ENCODE measurements around the gene CCDC88B.

Gene CCDC88B

DNA sequence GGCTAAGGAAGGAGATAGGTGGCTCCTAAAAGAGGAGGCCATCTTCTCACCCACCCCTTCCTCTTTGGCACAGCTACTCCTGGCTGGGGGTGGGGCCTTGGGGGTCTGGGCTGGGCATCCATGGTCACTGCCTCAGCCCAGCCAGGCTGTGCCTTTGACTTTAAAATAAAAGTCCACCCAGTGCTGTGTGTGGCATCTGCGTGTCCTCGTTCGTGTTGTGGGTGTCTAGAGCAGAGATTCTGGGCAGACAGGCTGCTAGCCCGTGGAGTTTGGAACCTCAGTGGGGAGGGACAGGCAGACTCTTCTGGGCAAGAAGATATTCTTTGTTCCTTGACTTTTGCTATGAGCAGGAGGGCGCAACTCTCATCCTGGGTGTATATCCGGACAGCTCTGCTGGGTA, 32.0 kb downstream of the CCDC88B start:
- no peak overlapping the region for H3K27ac Mint-ChIP-seq
- peaks cover 34% of the 10 kb centered on the region for H3K36me3 Mint-ChIP-seq (ENCODE audit: insufficient read depth)
- ATAC-seq (replicated peaks) (no peak), DNase-seq (no peak)
- no peak overlapping the region for H3K4me3 Mint-ChIP-seq
- no peaks in the 10 kb centered on the region for H3K27me3 Mint-ChIP-seq
- H3K9me3 Mint-ChIP-seq: no peaks in the 10 kb centered on the region
- peaks cover 0 to 3% of the 10 kb centered on the region in 2 donors for H3K4me1 Mint-ChIP-seq (ENCODE audit: low read depth in 2 of 2)

DNA sequence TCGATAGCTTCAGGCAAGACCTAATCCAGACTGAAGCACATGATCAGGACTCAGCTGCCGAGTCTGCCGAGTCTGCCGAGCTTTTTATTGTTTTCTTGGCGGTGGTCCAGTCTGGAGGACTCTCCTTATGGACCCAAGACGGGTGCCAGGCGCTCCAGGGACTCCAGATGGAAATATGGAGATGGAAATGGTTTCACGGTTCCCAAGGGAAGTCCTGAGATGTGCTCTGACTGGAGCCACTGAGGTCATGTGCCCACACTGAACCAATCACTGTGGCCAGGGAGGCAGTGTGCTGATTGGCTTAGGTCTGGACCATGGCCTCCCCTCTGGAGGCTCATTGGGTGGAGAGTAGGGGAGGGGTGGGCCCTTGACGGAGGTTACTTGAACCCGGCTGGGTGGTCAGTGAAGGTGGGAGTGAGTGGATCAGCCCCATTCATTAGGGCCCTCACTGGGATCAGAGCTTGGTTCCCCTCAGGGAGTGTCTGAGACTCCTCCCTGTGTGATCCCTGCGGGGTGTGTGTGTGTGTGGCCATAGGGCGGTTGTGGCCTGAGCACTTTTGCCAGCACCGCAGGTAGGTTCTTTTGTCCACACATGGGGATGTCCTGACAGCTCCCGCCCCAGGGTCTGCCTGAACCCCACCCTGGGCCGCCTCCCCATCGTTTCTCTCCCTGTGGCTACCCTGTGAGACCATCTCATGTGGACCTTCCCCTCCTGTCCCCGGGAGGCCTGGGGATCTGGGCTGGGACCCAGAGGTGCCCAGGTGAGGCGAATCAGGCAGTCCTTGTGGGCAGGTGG, 33.0 kb downstream of the CCDC88B start:
- H3K4me3 Mint-ChIP-seq: no peak overlapping the region
- DNase-seq (no peak), ATAC-seq (replicated peaks) (no peak)
- H3K27me3 Mint-ChIP-seq: no peaks in the 10 kb centered on the region
- H3K27ac Mint-ChIP-seq: no peak overlapping the region
- no peaks in the 10 kb centered on the region for H3K9me3 Mint-ChIP-seq
- peaks cover 26% of the 10 kb centered on the region for H3K36me3 Mint-ChIP-seq (ENCODE audit: insufficient read depth)
- H3K4me1 Mint-ChIP-seq (ENCODE audit: low read depth in 2 of 2): peaks cover 0 to 3% of the 10 kb centered on the region in 2 donors

- no peak overlapping the region for H3K4me3 Mint-ChIP-seq
These were observed 33.6 kb downstream of the CCDC88B start for GRCh38 chr11:64373598-64373974.

GRCh38 chr11:64376071-64376470, 36.1 kb downstream of the CCDC88B start:
- ATAC-seq (replicated peaks): no peak
- Mint-ChIP-seq H3K27me3 (no peaks in the 10 kb centered on the region), H3K9me3 (no peaks in the 10 kb centered on the region), H3K4me3 (no peak overlapping the region), H3K36me3 (ENCODE audit: insufficient read depth) (peaks cover 9% of the 10 kb centered on the region), H3K4me1 (ENCODE audit: low read depth in 2 of 2) (peaks cover 0 to 3% of the 10 kb centered on the region in 2 donors), H3K27ac (no peak overlapping the region)
- DNase-seq: no peak

More at GRCh38 chr11:64373598-64373974, 33.6 kb downstream of the CCDC88B start:
- H3K36me3 Mint-ChIP-seq (ENCODE audit: insufficient read depth): peaks cover 23% of the 10 kb centered on the region
- H3K27me3 Mint-ChIP-seq: no peaks in the 10 kb centered on the region
- no peak overlapping the region for H3K27ac Mint-ChIP-seq
- peaks cover 0 to 3% of the 10 kb centered on the region in 2 donors for H3K4me1 Mint-ChIP-seq (ENCODE audit: low read depth in 2 of 2)
- DNase-seq (no peak), ATAC-seq (replicated peaks) (no peak)
- no peaks in the 10 kb centered on the region for H3K9me3 Mint-ChIP-seq

GRCh38 chr11:64378335-64378880, 38.4 kb downstream of the CCDC88B start:
- Mint-ChIP-seq H3K27ac (no peak overlapping the region), H3K36me3 (ENCODE audit: insufficient read depth) (no peaks in the 10 kb centered on the region), H3K4me1 (ENCODE audit: low read depth in 2 of 2) (no peaks in the 10 kb centered on the region), H3K27me3 (peaks cover 0 to 10% of the 10 kb centered on the region in 2 donors), H3K4me3 (no peak overlapping the region), H3K9me3 (no peaks in the 10 kb centered on the region)
- DNase-seq: no peak
- no peak for ATAC-seq (replicated peaks)

DNA sequence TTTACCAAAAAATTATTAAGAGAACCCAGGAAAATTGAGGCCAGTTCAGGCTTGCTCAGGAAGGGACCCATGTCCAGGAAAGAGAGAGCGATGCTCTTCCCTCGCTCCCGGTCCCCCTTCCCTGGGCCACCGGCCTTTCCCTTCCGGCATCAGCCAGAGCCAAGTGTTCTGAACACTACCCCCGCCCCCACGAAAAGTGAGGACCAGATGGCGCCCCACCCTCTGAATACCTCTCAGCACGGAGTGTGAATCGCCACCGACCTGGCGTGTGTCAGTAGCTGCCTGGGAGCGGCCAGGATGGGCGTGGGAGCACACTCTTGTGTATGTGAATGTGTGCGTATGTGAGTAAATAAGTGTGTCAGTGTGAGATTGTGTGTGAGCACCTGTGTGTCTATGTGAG, 39.2 kb downstream of the CCDC88B start:
- Mint-ChIP-seq H3K4me3 (no peak overlapping the region), H3K4me1 (ENCODE audit: low read depth in 2 of 2) (peaks cover 0 to 3% of the 10 kb centered on the region in 2 donors), H3K27ac (no peak overlapping the region), H3K9me3 (no peaks in the 10 kb centered on the region), H3K27me3 (peaks cover 0 to 16% of the 10 kb centered on the region in 2 donors), H3K36me3 (ENCODE audit: insufficient read depth) (no peaks in the 10 kb centered on the region)
- no peak for DNase-seq
- no peak for ATAC-seq (replicated peaks)

DNA sequence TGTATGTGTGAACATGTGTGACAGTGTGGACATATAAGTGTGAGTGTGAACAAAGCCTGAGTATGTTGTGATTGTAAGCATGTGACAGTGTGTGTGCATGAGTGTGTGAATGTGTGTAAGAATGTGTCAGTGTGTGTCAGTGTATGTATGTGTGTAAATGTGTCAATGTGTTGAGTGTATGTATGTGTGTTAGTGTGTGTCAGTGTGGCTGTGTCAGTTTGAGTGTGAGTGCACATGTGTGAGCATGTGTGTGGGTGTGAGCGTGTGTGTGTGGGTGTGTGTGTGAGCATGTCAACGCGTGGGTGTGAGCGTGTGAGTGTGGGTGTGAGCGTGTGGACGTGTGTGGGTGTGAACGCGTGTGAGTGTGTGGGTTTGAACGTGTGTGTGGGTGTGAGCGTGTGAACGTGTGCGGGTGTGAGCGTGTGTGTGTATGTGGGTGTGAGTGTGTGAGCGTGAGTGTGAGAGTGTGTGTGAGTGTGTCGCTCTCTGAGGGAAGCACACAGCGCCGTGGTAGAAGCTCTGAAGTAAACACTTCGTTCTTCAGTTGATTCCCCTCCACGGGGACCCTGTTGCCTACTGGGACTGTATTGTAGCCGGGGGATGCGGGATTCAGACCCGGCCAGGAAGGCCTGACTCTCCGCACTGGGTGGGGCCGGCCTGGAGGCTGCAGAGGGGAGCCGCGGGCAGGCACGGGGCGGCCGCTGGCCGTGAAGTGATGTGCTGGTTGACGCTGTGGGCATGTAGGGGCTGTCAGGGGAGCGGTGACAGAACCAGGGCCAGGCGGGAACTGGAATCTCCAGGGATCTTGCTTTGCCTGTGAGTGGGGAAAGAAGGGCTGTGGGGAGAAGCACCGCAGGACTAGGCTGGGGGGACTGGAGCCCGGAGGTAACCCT, 40.1 kb downstream of the CCDC88B start:
- H3K4me1 Mint-ChIP-seq (ENCODE audit: low read depth in 2 of 2): peaks cover 0 to 3% of the 10 kb centered on the region in 2 donors
- peaks cover 0 to 16% of the 10 kb centered on the region in 2 donors for H3K27me3 Mint-ChIP-seq
- no peaks in the 10 kb centered on the region for H3K9me3 Mint-ChIP-seq
- no peak for ATAC-seq (replicated peaks)
- H3K27ac Mint-ChIP-seq: no peak overlapping the region
- no peaks in the 10 kb centered on the region for H3K36me3 Mint-ChIP-seq (ENCODE audit: insufficient read depth)
- no peak for DNase-seq
- no peak overlapping the region for H3K4me3 Mint-ChIP-seq

GRCh38 chr11:64381350-64381749, 41.3 kb downstream of the CCDC88B start:
- DNase-seq: no peak
- no peaks in the 10 kb centered on the region for H3K36me3 Mint-ChIP-seq (ENCODE audit: insufficient read depth)

GRCh38 chr11:64382047-64382446, 42.0 kb downstream of the CCDC88B start:
- Mint-ChIP-seq H3K36me3 (ENCODE audit: insufficient read depth) (no peaks in the 10 kb centered on the region), H3K27me3 (peaks cover 5 to 26% of the 10 kb centered on the region in 2 donors), H3K4me3 (no peak overlapping the region), H3K4me1 (ENCODE audit: low read depth in 2 of 2) (peaks cover 3 to 8% of the 10 kb centered on the region in 2 donors), H3K27ac (no peak overlapping the region), H3K9me3 (no peaks in the 10 kb centered on the region)
- ATAC-seq (replicated peaks) (no peak), DNase-seq (no peak)

More at GRCh38 chr11:64381350-64381749, 41.3 kb downstream of the CCDC88B start:
- ATAC-seq (replicated peaks): no peak
- Mint-ChIP-seq H3K27me3 (peaks cover 5 to 26% of the 10 kb centered on the region in 2 donors), H3K27ac (no peak overlapping the region), H3K4me3 (no peak overlapping the region), H3K9me3 (no peaks in the 10 kb centered on the region), H3K4me1 (ENCODE audit: low read depth in 2 of 2) (peaks cover 3% of the 10 kb centered on the region in 2 donors)

- peaks cover 5 to 26% of the 10 kb centered on the region in 2 donors for H3K27me3 Mint-ChIP-seq
- no peak for ATAC-seq (replicated peaks)
- H3K27ac Mint-ChIP-seq: no peak overlapping the region
- H3K4me1 Mint-ChIP-seq (ENCODE audit: low read depth in 2 of 2): peaks cover 3 to 10% of the 10 kb centered on the region in 2 donors
- DNase-seq: no peak
- no peak overlapping the region for H3K4me3 Mint-ChIP-seq
- no peaks in the 10 kb centered on the region for H3K9me3 Mint-ChIP-seq
- H3K36me3 Mint-ChIP-seq (ENCODE audit: insufficient read depth): no peaks in the 10 kb centered on the region
These were observed 42.6 kb downstream of the CCDC88B start for GRCh38 chr11:64382586-64382985.

DNA sequence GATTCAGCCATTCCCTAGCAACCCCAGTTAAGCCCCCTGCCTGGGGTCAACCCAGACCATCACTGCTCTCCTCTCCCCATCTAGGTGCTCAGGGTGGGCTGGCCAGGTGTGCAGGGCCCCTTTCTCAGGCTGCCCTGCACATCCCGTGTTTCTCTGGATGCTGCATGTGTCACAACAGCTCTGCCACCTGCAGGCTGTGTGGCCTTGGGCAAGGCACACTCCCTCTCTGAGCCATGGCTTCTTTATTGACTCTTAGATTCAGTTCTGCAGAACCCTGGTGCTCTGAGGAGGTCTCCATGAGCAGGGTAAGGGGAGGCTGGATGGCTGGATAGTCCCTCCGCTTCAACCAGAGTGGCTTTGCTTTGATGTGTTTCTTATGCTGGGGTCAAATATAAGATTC, 43.6 kb downstream of the CCDC88B start:
- no peak for ATAC-seq (replicated peaks)
- H3K36me3 Mint-ChIP-seq (ENCODE audit: insufficient read depth): no peaks in the 10 kb centered on the region
- H3K4me1 Mint-ChIP-seq (ENCODE audit: low read depth in 2 of 2): peaks cover 4 to 10% of the 10 kb centered on the region in 2 donors
- H3K9me3 Mint-ChIP-seq: no peaks in the 10 kb centered on the region
- H3K27me3 Mint-ChIP-seq: peaks cover 5 to 33% of the 10 kb centered on the region in 2 donors
- H3K27ac Mint-ChIP-seq: no peak overlapping the region
- no peak overlapping the region for H3K4me3 Mint-ChIP-seq
- no peak for DNase-seq

- peaks cover 5 to 35% of the 10 kb centered on the region in 2 donors for H3K27me3 Mint-ChIP-seq
- no peaks in the 10 kb centered on the region for H3K9me3 Mint-ChIP-seq
These were observed 44.2 kb downstream of the CCDC88B start for GRCh38 chr11:64384028-64384737.

More at GRCh38 chr11:64384028-64384737, 44.2 kb downstream of the CCDC88B start:
- Mint-ChIP-seq H3K27ac (no peak overlapping the region), H3K4me1 (ENCODE audit: low read depth in 2 of 2) (peaks cover 5 to 10% of the 10 kb centered on the region in 2 donors), H3K36me3 (ENCODE audit: insufficient read depth) (no peaks in the 10 kb centered on the region), H3K4me3 (no peak overlapping the region)
- ATAC-seq (replicated peaks) (no peak), DNase-seq (no peak)
